GM19035 (cell line): ENCODE measurements around the gene ALDH8A1.

Experiments used
- ATAC-seq: cut with Tn5 transposase; IDR thresholded peaks from one replicate; pipeline ENCODE4 v1.9.1; 2021; ENCODE audit not compliant: unreplicated experiment

ALDH8A1 gene

GRCh38 chr6:134951494-134952263 lies 1.8 kb upstream of the ALDH8A1 start:
- ATAC-seq = no peak

- ATAC-seq = no peak
Observed at GRCh38 chr6:134950482-134950881, 581 bp upstream of the ALDH8A1 start.

GRCh38 chr6:134948691-134949090 lies 1.2 kb downstream of the ALDH8A1 start:
- no peak for ATAC-seq

GRCh38 chr6:134948142-134948541 lies 1.8 kb downstream of the ALDH8A1 start:
- no peak for ATAC-seq

GRCh38 chr6:134945045-134945444 lies 4.9 kb downstream of the ALDH8A1 start:
- no peak for ATAC-seq

GRCh38 chr6:134943522-134944111 lies 6.3 kb downstream of the ALDH8A1 start:
- ATAC-seq = no peak

GRCh38 chr6:134938896-134939295 lies 11.0 kb downstream of the ALDH8A1 start:
- no peak for ATAC-seq

- ATAC-seq = no peak
Observed at GRCh38 chr6:134937426-134937825, 12.5 kb downstream of the ALDH8A1 start.

GRCh38 chr6:134936931-134937330 lies 13.0 kb downstream of the ALDH8A1 start:
- no peak for ATAC-seq

GRCh38 chr6:134936476-134936875 lies 13.4 kb downstream of the ALDH8A1 start:
- no peak for ATAC-seq

- ATAC-seq = no peak
Observed at GRCh38 chr6:134934793-134935485, 15.0 kb downstream of the ALDH8A1 start.

- ATAC-seq = no peak
Observed at GRCh38 chr6:134932535-134933470, 17.1 kb downstream of the ALDH8A1 start.

GRCh38 chr6:134932098-134932497 lies 17.8 kb downstream of the ALDH8A1 start:
- no peak for ATAC-seq

GRCh38 chr6:134930463-134930862 lies 19.4 kb downstream of the ALDH8A1 start:
- no peak for ATAC-seq

- ATAC-seq = no peak
Observed at GRCh38 chr6:134928151-134928900, 21.6 kb downstream of the ALDH8A1 start.

GRCh38 chr6:134925800-134926199 lies 24.1 kb downstream of the ALDH8A1 start:
- no peak for ATAC-seq

- no peak for ATAC-seq
Observed at GRCh38 chr6:134921721-134922261, 28.1 kb downstream of the ALDH8A1 start.

- no peak for ATAC-seq
Observed at GRCh38 chr6:134921276-134921675, 28.6 kb downstream of the ALDH8A1 start.

- ATAC-seq = no peak
Observed at GRCh38 chr6:134920422-134920821, 29.5 kb downstream of the ALDH8A1 start.

GRCh38 chr6:134918418-134918961 lies 31.4 kb downstream of the ALDH8A1 start:
- ATAC-seq = no peak
